GM19025 (cell line): Measurements from ENCODE around the gene NADK2.

Source experiments
- ATAC-seq: cut with Tn5 transposase; IDR thresholded peaks from one replicate; pipeline ENCODE4 v1.9.1; 2021; ENCODE audit warnings: mild to moderate bottlenecking, low read depth, moderate library complexity; ENCODE audit not compliant: unreplicated experiment

Gene NADK2

GRCh38 chr5:36251218-36251617 is 9.5 kb upstream of the NADK2 start:
- no peak for ATAC-seq

GRCh38 chr5:36250427-36250826 is 8.7 kb upstream of the NADK2 start:
- ATAC-seq: no peak

GRCh38 chr5:36246036-36246800 is 4.5 kb upstream of the NADK2 start:
- no peak for ATAC-seq

- no peak for ATAC-seq
Measured at GRCh38 chr5:36244076-36244475, 2.4 kb upstream of the NADK2 start.

- no peak for ATAC-seq
Measured at GRCh38 chr5:36243653-36244052, 1.9 kb upstream of the NADK2 start.

GRCh38 chr5:36242534-36243485 is 1.1 kb upstream of the NADK2 start:
- no peak for ATAC-seq

GRCh38 chr5:36240779-36241630 is 720 bp downstream of the NADK2 start:
- ATAC-seq: no peak

- ATAC-seq: no peak
Measured at GRCh38 chr5:36239370-36240293, 2.1 kb downstream of the NADK2 start.

- ATAC-seq: no peak
Measured at GRCh38 chr5:36238502-36239295, 3.0 kb downstream of the NADK2 start.

- no peak for ATAC-seq
Measured at GRCh38 chr5:36237751-36238150, 4.0 kb downstream of the NADK2 start.

GRCh38 chr5:36236801-36237200 is 4.9 kb downstream of the NADK2 start:
- ATAC-seq: no peak

- no peak for ATAC-seq
Measured at GRCh38 chr5:36232533-36232932, 9.2 kb downstream of the NADK2 start.

GRCh38 chr5:36230151-36230790 is 11.5 kb downstream of the NADK2 start:
- no peak for ATAC-seq

- no peak for ATAC-seq
Measured at GRCh38 chr5:36228505-36228904, 13.2 kb downstream of the NADK2 start.

GRCh38 chr5:36227046-36227445 is 14.7 kb downstream of the NADK2 start:
- ATAC-seq: no peak

- no peak for ATAC-seq
Measured at GRCh38 chr5:36222620-36223019, 19.1 kb downstream of the NADK2 start.

- ATAC-seq: no peak
Measured at GRCh38 chr5:36217988-36218387, 23.7 kb downstream of the NADK2 start.

- ATAC-seq: no peak
Measured at GRCh38 chr5:36217567-36217966, 24.2 kb downstream of the NADK2 start.
